ENCODE data around the gene SLC9C1. TPM values are rescaled to one million over a fixed set of nuclear protein-coding genes. Genes with fewer than 3 reads are reported as not detected.

SLC9C1 gene
- total and polyA plus RNA-seq, 2 experiments from 2014 or later = 0.03 TPM; not detected in 1

- Histone ChIP-seq H3K9me2 (replicated peaks; ENCODE audit: insufficient read depth) (no peaks in the 10 kb centered on the region), H3K4me1 (ENCODE audit: insufficient read depth) (peaks cover 5% of the 10 kb centered on the region), H3K9me3 (ENCODE audit: low read depth) (no peaks in the 10 kb centered on the region), H3K4me2 (no peak overlapping the region), H2AFZ (no peak overlapping the region), H3K27me3 (no peaks in the 10 kb centered on the region), H4K20me1 (ENCODE audit: insufficient read depth, poor library complexity, severe bottlenecking) (no peaks in the 10 kb centered on the region), H3K27ac (no peak overlapping the region), H3K36me3 (replicated peaks; ENCODE audit: insufficient read depth, low read depth) (no peaks in the 10 kb centered on the region), H3K79me2 (peaks cover 23% of the 10 kb centered on the region), H3K4me3 (no peak overlapping the region)
- no peak for DNase-seq (ENCODE audit: low spot score)
- no peak for TF ChIP-seq EZH2 (IDR thresholded peaks at IDR 0.05; ENCODE audit: borderline replicate concordance)
- no peak for TF ChIP-seq EZH2phosphoT487 (IDR thresholded peaks at IDR 0.05; ENCODE audit: low read depth, severe bottlenecking, unreplicated experiment)
- no peak for TF ChIP-seq CTCF (IDR thresholded peaks at IDR 0.05; ENCODE audit: poor library complexity)
- WGBS (ENCODE audit: low lambda C conversion rate, missing lambda C conversion rate) = 95% methylated on average over 3 of the region's 4 CpGs
These were observed 37.8 kb upstream of the SLC9C1 start for GRCh38 chr3:112331851-112332250.

GRCh38 chr3:112327371-112327951 lies 33.4 kb upstream of the SLC9C1 start:
- Histone ChIP-seq H3K27ac (no peak overlapping the region), H3K9me2 (replicated peaks; ENCODE audit: insufficient read depth) (no peaks in the 10 kb centered on the region), H3K79me2 (no peaks in the 10 kb centered on the region), H3K4me3 (no peak overlapping the region), H4K20me1 (ENCODE audit: insufficient read depth, poor library complexity, severe bottlenecking) (no peaks in the 10 kb centered on the region), H3K27me3 (no peaks in the 10 kb centered on the region), H3K36me3 (replicated peaks; ENCODE audit: insufficient read depth, low read depth) (no peaks in the 10 kb centered on the region), H3K9me3 (ENCODE audit: low read depth) (no peaks in the 10 kb centered on the region), H2AFZ (no peak overlapping the region), H3K4me2 (no peak overlapping the region), H3K4me1 (ENCODE audit: insufficient read depth) (no peaks in the 10 kb centered on the region)
- peak; percentile 75 for DNase-seq (ENCODE audit: low spot score)
- WGBS (ENCODE audit: low lambda C conversion rate, missing lambda C conversion rate) = 15% methylated on average over 2 of the region's 2 CpGs
- TF ChIP-seq EZH2 (IDR thresholded peaks at IDR 0.05; ENCODE audit: borderline replicate concordance) = no peak
- peak; percentile 71 for TF ChIP-seq CTCF (IDR thresholded peaks at IDR 0.05; ENCODE audit: poor library complexity)
- TF ChIP-seq EZH2phosphoT487 (IDR thresholded peaks at IDR 0.05; ENCODE audit: low read depth, severe bottlenecking, unreplicated experiment) = no peak

- no peaks in the 10 kb centered on the region for H3K79me2 ChIP-seq
- H3K36me3 ChIP-seq (replicated peaks; ENCODE audit: insufficient read depth, low read depth) = no peaks in the 10 kb centered on the region
- WGBS (ENCODE audit: low lambda C conversion rate, missing lambda C conversion rate) = 9% methylated on average over 5 of the region's 5 CpGs
- H3K4me3 ChIP-seq = peak overlapping the region; percentile 4
- TF ChIP-seq CTCF (IDR thresholded peaks at IDR 0.05; ENCODE audit: poor library complexity) (no peak), EZH2phosphoT487 (IDR thresholded peaks at IDR 0.05; ENCODE audit: low read depth, severe bottlenecking, unreplicated experiment) (no peak), EZH2 (IDR thresholded peaks at IDR 0.05; ENCODE audit: borderline replicate concordance) (no peak)
- no peaks in the 10 kb centered on the region for H3K9me3 ChIP-seq (ENCODE audit: low read depth)
- H3K9me2 ChIP-seq (replicated peaks; ENCODE audit: insufficient read depth) = no peaks in the 10 kb centered on the region
- H3K27ac ChIP-seq = peak overlapping the region; percentile 36
- no peak for DNase-seq (ENCODE audit: low spot score)
- H4K20me1 ChIP-seq (ENCODE audit: insufficient read depth, poor library complexity, severe bottlenecking) = no peaks in the 10 kb centered on the region
- peak overlapping the region; percentile 73 for H3K4me2 ChIP-seq
- no peaks in the 10 kb centered on the region for H3K27me3 ChIP-seq
- peak overlapping the region; percentile 69 for H2AFZ ChIP-seq
- H3K4me1 ChIP-seq (ENCODE audit: insufficient read depth) = peaks cover 7% of the 10 kb centered on the region
These were observed 28.0 kb upstream of the SLC9C1 start for GRCh38 chr3:112321867-112322652.
